Measurements from ENCODE around the gene AGTPBP1. TPM values are rescaled to one million over a fixed set of nuclear protein-coding genes. Genes with fewer than 3 reads are reported as not detected.

The AGTPBP1 gene
- total and polyA plus RNA-seq, 9 of the 15 experiments (the other 6 are each of a cell fraction or from before 2014, with no cell fraction given), result 1.4 to 7.9 (median 4.6) TPM

DNA sequence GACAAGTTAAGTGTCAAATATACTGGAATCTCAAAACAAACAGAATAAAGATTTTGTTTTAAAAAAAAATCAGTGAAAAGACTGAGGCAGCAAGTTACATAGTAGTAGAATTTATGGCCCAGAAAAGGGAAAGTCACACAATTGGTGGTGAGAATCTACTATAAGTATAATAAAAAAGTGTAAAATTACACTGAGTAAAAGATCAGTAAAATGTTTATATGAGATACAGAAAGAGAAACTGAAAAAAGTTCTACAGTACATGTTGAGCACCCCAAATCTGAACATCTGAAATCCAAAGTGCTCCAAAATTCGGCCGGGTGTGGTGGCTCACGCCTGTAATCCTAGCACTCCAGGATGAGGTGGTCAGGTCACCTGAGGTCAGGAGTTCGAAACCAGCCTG, 15.0 kb downstream of the AGTPBP1 start:
- H4K20me1 ChIP-seq (replicated peaks; ENCODE audit: control insufficient read depth, insufficient read depth, low read length), result no peaks in the 10 kb centered on the region
- no peak for FAIRE-seq
- WGBS (ENCODE audit: insufficient coverage, low coverage, missing lambda C conversion rate), result 24% methylated on average over 4 of the region's 4 CpGs
- no peaks in the 10 kb centered on the region for H3K27me3 ChIP-seq (ENCODE audit: control insufficient read depth in 2 of 2, insufficient read depth in 2 of 2, low read length in 2 of 2)
- H3K9me3 ChIP-seq (replicated peaks; ENCODE audit: control insufficient read depth, insufficient read depth, low read depth, low read length), result no peaks in the 10 kb centered on the region
- H3K79me2 ChIP-seq (ENCODE audit: control insufficient read depth, insufficient read depth, low read length), result no peaks in the 10 kb centered on the region; the same call in 2 of the 3 replicates
- no peak overlapping the region for H3K4me2 ChIP-seq (ENCODE audit: insufficient read depth, low read length)
- no peak overlapping the region for H3K4me3 ChIP-seq
- H3K36me3 ChIP-seq (ENCODE audit: control insufficient read depth, insufficient read depth, low read length), result no peaks in the 10 kb centered on the region
- TF ChIP-seq WHSC1 (IDR thresholded peaks at IDR 0.05; ENCODE audit: low read length) (no peak), EHMT2 (IDR thresholded peaks at IDR 0.05) (no peak), RBM25 (IDR thresholded peaks at IDR 0.05; ENCODE audit: low read depth, low read length, severe bottlenecking) (no peak), NCOA4 (IDR thresholded peaks at IDR 0.05; ENCODE audit: partially characterized antibody) (no peak), SETDB1 (IDR thresholded peaks at IDR 0.05; ENCODE audit: low read length) (no peak), ELF1 (tag; IDR thresholded peaks at IDR 0.05) (no peak)
- TF ChIP-seq, protein P1, sequence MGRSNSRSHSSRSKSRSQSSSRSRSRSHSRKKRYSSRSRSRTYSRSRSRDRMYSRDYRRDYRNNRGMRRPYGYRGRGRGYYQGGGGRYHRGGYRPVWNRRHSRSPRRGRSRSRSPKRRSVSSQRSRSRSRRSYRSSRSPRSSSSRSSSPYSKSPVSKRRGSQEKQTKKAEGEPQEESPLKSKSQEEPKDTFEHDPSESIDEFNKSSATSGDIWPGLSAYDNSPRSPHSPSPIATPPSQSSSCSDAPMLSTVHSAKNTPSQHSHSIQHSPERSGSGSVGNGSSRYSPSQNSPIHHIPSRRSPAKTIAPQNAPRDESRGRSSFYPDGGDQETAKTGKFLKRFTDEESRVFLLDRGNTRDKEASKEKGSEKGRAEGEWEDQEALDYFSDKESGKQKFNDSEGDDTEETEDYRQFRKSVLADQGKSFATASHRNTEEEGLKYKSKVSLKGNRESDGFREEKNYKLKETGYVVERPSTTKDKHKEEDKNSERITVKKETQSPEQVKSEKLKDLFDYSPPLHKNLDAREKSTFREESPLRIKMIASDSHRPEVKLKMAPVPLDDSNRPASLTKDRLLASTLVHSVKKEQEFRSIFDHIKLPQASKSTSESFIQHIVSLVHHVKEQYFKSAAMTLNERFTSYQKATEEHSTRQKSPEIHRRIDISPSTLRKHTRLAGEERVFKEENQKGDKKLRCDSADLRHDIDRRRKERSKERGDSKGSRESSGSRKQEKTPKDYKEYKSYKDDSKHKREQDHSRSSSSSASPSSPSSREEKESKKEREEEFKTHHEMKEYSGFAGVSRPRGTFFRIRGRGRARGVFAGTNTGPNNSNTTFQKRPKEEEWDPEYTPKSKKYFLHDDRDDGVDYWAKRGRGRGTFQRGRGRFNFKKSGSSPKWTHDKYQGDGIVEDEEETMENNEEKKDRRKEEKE (IDR thresholded peaks at IDR 0.05; ENCODE audit: borderline replicate concordance in 1 of 2, control insufficient read depth in 1 of 2, low read depth in 2 of 2, low read length in 1 of 2), result no peak
- TF ChIP-seq, protein P2, sequence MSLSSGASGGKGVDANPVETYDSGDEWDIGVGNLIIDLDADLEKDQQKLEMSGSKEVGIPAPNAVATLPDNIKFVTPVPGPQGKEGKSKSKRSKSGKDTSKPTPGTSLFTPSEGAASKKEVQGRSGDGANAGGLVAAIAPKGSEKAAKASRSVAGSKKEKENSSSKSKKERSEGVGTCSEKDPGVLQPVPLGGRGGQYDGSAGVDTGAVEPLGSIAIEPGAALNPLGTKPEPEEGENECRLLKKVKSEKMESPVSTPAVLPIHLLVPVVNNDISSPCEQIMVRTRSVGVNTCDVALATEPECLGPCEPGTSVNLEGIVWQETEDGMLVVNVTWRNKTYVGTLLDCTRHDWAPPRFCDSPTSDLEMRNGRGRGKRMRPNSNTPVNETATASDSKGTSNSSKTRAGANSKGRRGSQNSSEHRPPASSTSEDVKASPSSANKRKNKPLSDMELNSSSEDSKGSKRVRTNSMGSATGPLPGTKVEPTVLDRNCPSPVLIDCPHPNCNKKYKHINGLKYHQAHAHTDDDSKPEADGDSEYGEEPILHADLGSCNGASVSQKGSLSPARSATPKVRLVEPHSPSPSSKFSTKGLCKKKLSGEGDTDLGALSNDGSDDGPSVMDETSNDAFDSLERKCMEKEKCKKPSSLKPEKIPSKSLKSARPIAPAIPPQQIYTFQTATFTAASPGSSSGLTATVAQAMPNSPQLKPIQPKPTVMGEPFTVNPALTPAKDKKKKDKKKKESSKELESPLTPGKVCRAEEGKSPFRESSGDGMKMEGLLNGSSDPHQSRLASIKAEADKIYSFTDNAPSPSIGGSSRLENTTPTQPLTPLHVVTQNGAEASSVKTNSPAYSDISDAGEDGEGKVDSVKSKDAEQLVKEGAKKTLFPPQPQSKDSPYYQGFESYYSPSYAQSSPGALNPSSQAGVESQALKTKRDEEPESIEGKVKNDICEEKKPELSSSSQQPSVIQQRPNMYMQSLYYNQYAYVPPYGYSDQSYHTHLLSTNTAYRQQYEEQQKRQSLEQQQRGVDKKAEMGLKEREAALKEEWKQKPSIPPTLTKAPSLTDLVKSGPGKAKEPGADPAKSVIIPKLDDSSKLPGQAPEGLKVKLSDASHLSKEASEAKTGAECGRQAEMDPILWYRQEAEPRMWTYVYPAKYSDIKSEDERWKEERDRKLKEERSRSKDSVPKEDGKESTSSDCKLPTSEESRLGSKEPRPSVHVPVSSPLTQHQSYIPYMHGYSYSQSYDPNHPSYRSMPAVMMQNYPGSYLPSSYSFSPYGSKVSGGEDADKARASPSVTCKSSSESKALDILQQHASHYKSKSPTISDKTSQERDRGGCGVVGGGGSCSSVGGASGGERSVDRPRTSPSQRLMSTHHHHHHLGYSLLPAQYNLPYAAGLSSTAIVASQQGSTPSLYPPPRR (CRISPR knock-in tag; IDR thresholded peaks at IDR 0.05; ENCODE audit: borderline replicate concordance), result no peak
- intact Hi-C loops (cut with micrococcal nuclease) (no loop called here), in situ Hi-C loops (cut with MboI) (no loop called here)
- H2AFZ ChIP-seq (ENCODE audit: low read depth, low read length), result no peak overlapping the region
- H3K9ac ChIP-seq (ENCODE audit: insufficient read depth in 1 of 2, low read depth in 2 of 2, low read length in 2 of 2), result no peak overlapping the region
- H3K9me1 ChIP-seq (ENCODE audit: control insufficient read depth, insufficient read depth, low read length), result no peaks in the 10 kb centered on the region
- ChIA-PET CTCF (ENCODE audit: low intra/inter-chr PET ratio) (no interaction called here), POLR2A (no interaction called here)
- no peaks in the 10 kb centered on the region; a peak in 1 of 5 replicates for H3K4me1 ChIP-seq (replicated peaks in 1 of 2; ENCODE audit: control insufficient read depth in 2 of 2, insufficient read depth in 2 of 2, low read length in 2 of 2)
- BruUV-seq (replicated peaks), result no TSS peak
- ATAC-seq, result no peak
- no peak for DNase-seq (ENCODE audit: extremely low read depth in 1 of 4, low spot score in 3 of 4)
- H3K27ac ChIP-seq (ENCODE audit: extremely low read depth, low read depth, low read length), result no peak overlapping the region

Data from K562 (cell line).